Non-pigmented ciliary epithelial cell (primary cell): ENCODE results near the gene KRT82.
"Not testable (repeated sequence)": the region's sequence is repeated elsewhere in the genome, so short reads cannot be mapped to it uniquely, and the experiment has no call there.

Experiments
- DNase-seq: peaks from one replicate; pipeline ENCODE4 v3.0.0-alpha.2; 2010; ENCODE audit warnings: low read depth

Gene KRT82

GRCh38 chr12:52410589-52411248 lies 4.6 kb upstream of the KRT82 start:
- not testable (repeated sequence) for DNase-seq

GRCh38 chr12:52407918-52408317 lies 1.8 kb upstream of the KRT82 start:
- no peak for DNase-seq

GRCh38 chr12:52404951-52405350 lies 1.2 kb downstream of the KRT82 start:
- DNase-seq, result no peak

- no peak for DNase-seq
Measured at GRCh38 chr12:52403561-52403960, 2.6 kb downstream of the KRT82 start.

- DNase-seq, result no peak
Measured at GRCh38 chr12:52402873-52403540, 3.1 kb downstream of the KRT82 start.

GRCh38 chr12:52402377-52402776 lies 3.8 kb downstream of the KRT82 start:
- no peak for DNase-seq

GRCh38 chr12:52401926-52402325 lies 4.2 kb downstream of the KRT82 start:
- DNase-seq, result no peak

- no peak for DNase-seq
Measured at GRCh38 chr12:52401526-52401925, 4.6 kb downstream of the KRT82 start.

- DNase-seq, result no peak
Measured at GRCh38 chr12:52400906-52401305, 5.2 kb downstream of the KRT82 start.

GRCh38 chr12:52399756-52400155 lies 6.4 kb downstream of the KRT82 start:
- no peak for DNase-seq

- no peak for DNase-seq
Measured at GRCh38 chr12:52398176-52398575, 8.0 kb downstream of the KRT82 start.

GRCh38 chr12:52396656-52397055 lies 9.5 kb downstream of the KRT82 start:
- no peak for DNase-seq

GRCh38 chr12:52395761-52396434 lies 10.2 kb downstream of the KRT82 start:
- no peak for DNase-seq

- DNase-seq, result no peak
Measured at GRCh38 chr12:52394836-52395405, 11.2 kb downstream of the KRT82 start.

GRCh38 chr12:52392465-52393007 lies 13.6 kb downstream of the KRT82 start:
- DNase-seq, result no peak

- no peak for DNase-seq
Measured at GRCh38 chr12:52391618-52392002, 14.5 kb downstream of the KRT82 start.

GRCh38 chr12:52390739-52391617 lies 15.2 kb downstream of the KRT82 start:
- DNase-seq, result no peak

- no peak for DNase-seq
Measured at GRCh38 chr12:52389313-52390207, 16.6 kb downstream of the KRT82 start.

GRCh38 chr12:52387859-52388258 lies 18.3 kb downstream of the KRT82 start:
- DNase-seq, result no peak

GRCh38 chr12:52385226-52385702 lies 20.9 kb downstream of the KRT82 start, which contains the start of gene KRT84:
Gene KRT84, minus strand, starts transcription at chr12:52385652. Its CDS starts 67 bp downstream, at chr12:52385585.
- DNase-seq, result no peak
